NCI-H1417 (cell line): ENCODE data around the gene C11orf98.
A peak's percentile ranks its signal among the peaks of the same experiment; 100 is the strongest.
"Not testable (repeated sequence)": the region's sequence is repeated elsewhere in the genome, so short reads cannot be mapped to it uniquely, and the experiment has no call there.

Experiments
- DNase-seq, 3 experiments: peaks; one replicate each; lab custom pipeline; 2025; lab: John Stamatoyannopoulos, UW

Gene C11orf98

DNA sequence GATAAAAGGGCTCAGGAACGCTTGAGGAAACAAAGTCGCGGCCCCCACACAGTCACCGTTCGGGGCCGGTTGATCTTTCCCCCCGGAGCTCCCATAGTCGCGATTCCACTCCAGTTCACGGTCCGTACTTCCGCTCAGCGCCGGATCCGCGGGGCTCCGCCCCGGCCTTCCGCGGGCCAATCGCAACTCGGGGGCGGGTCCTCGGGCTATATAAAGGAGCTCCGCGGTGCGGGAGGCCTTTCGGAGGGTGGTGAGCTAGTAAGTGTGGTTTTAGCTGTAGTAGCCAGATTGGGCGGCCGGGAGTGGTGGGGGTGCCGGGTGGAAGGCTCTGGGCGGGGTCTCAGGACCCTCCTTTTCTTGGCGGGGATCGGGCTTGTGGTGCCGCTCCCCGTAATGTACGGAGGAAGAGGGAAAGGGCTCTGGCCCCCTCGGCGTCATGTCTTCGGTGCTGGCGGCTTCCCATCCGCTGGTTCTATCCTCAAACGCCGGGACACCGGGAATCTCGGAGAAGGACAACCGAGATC lies at the start of gene C11orf98, which contains the start of gene CSKMT:
C11orf98 (minus strand) TSS at position 136 of the 524 bp plus-strand sequence; CDS start at position 95, 41 bp downstream.
CSKMT (plus strand) TSS at position 238 of the 524 bp plus-strand sequence. CDS start 568 bp downstream, outside the sequence.
- DNase-seq = peak; percentile 94 to 97 (median 96)

GRCh38 chr11:62713343-62713742 lies 48.3 kb upstream of the C11orf98 start:
- DNase-seq = no peak

GRCh38 chr11:62712861-62713260 lies 47.9 kb upstream of the C11orf98 start:
- DNase-seq = no peak

DNA sequence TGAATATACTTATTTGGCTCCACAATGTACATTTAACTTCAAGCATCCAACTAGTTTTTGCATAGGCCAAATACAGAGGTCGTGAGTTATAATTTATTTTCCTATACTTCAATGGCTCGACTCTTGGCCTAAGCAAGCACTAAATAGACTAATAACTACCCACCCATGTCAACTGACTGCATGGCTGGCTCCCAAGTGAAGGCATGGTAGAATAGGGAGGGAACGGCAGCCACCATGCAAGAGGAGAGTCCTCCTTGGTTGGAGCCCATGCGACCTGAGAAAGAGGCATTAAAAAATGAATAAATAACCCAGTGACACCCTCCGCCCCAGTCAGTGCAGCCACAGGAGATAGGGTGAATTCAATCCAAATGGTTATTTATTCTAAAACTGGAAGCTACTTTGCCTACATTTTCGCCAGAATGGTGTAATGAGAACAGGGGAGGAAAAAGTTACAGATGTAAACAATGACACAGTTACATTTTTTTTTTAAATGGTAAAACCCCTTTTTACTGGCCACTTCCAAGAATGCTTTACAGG lies 47.3 kb upstream of the C11orf98 start:
- no peak for DNase-seq

GRCh38 chr11:62710001-62710345 lies 45.0 kb upstream of the C11orf98 start:
- DNase-seq = no peak

DNA sequence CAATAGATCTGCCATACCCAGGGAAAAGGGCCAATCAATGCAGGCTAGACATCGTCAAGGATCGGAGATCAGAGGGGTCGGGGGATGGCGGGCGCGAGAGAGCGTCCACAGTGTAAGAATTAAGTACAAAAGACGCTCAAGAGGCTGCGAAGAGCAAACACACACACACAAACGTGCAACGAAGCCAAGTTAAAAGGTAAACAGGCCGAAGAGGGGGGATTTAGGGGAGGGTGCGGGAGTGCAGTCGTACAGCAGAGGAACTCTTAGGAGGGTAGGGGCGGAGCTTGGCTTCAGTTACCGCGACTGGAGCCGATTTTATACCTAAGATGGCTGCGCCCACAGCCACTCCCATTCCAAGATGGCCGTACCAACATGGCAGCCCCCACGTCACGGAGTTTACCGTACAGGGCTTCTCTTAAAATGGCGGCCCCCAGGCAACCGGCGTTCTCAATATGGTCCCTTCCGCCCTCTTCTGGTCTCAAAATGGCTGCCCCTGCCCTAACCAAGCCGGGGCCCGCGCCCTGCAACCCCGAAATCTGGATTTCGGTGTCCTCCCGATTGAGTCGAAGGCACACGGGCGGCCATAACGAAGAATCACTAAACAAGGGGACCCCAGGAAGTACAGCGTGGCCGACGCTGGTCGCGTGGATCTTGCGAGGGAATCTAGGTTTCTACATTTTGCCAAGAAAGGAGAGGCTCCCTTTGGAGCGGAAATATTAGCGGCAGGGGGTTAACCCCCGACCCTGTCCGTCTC lies 44.4 kb upstream of the C11orf98 start:
- DNase-seq = peak; percentile 98 to 100 (median 99)

GRCh38 chr11:62708793-62709192 lies 43.8 kb upstream of the C11orf98 start:
- peak in 2 of 3 experiments; percentile 70 to 88 for DNase-seq

- DNase-seq = no peak
Measured at GRCh38 chr11:62708392-62708791, 43.4 kb upstream of the C11orf98 start.

GRCh38 chr11:62707277-62707861 lies 42.4 kb upstream of the C11orf98 start, which contains the start of the genes BSCL2 and GNG3:
Gene BSCL2, minus strand, starts transcription at chr11:62707424. Its CDS starts 229 bp downstream, at chr11:62707195.
Gene GNG3, plus strand, starts transcription at chr11:62707676. Its CDS starts 620 bp downstream, at chr11:62708296.
- DNase-seq = peak; percentile 42 to 68 (median 64)

DNA sequence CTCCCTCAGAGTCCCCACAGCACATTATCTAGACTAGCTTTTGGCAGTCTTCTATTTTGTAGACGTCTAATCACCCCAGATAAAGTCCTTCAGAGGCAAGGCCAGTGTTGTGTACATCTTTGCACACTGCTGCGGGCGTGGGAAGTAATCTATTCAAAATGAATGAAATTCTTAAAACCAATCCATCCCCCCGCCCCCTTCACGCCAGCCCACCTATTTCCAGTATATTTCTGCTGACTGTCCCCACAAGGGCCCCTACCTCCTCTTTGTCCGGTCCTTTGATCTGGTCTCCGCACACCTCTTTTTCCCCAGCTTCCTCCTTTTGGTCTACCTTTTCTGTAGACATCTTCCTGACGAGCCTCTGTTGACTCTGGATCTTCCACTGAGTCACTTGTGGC lies 41.8 kb upstream of the C11orf98 start:
- DNase-seq = no peak

- peak; percentile 95 to 99 (median 99) for DNase-seq
Measured at GRCh38 chr11:62705880-62706849, 41.2 kb upstream of the C11orf98 start.

DNA sequence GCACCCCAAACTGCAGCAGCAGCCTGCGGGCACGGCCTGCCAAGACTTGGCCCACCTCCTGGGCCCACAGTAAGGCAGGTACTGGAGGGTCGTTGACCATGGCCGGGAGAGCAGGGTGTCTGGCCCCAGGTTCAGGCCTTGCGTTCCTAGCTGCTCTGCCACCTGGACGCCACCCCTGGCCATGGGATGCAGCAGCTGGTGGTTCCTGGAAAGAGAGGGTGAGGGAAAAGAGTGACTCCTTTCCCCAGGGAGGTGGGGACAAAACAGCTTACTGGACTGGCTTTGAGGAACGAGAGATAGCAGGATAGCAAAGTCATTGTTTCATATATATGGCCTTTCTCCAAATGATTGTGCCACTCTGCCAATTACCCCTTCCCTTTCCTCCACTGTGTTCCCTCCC lies 40.4 kb upstream of the C11orf98 start:
- DNase-seq = peak; percentile 16 to 87 (median 76)

DNA sequence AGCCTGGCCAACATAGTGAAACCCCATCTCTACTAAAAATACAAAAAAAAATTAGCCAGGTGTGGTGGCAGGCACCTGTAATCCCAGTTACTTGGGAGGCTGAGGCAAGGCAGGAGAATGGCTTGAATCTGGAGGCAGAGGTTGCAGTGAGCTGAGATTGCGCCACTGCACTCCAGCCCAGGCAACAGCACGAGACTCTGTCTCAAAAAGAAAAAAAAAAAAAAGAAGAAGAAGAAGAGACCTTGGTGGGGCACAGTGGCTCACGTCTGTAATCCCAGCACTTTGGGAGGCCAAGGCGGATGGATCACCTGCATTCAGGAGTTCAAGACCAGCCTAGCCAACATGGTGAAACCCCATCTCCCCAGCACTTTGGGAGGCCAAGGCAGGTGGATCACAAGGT lies 38.9 kb upstream of the C11orf98 start:
- not testable (repeated sequence) for DNase-seq

DNA sequence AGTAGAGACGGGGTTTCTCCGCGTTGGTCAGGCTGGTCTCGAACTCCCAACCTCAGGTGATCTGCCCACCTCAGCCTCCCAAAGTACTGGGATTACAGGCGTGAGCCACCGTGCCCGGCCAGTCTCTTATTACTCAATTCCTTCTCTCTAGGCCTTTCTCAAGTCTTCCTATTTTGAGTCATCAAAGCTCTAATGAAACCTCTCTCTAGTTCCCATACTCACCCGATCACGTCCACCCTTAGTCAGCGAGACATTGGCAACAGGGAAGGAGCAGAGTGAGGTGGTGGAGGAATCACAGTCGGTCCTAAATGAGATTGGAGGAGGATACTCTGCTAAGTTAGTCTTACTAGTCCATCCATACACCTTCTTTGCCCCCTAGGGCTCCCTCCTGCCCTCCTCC lies 37.2 kb upstream of the C11orf98 start:
- DNase-seq = no peak

- DNase-seq = peak; percentile 30 to 80 (median 71)
Measured at GRCh38 chr11:62694455-62695167, 29.6 kb upstream of the C11orf98 start.

DNA sequence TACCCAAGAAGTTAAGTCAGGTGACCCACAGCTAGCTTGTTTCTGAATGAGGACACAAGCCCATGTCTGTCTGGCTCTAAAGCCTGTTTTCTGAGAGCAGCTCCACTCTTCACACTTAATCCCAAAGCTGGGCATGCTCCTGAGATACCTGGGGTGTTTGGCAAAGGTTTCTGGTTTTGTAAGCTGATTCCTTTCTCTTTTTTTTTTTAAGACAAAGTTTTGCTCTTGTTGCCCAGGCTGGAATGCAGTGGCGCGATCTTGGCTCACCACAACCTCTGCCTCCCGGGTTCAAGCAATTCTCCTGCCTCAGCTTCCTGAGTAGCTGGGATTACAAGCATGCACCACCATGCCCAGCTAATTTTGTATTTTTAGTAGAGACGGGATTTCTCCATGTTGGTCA lies 28.6 kb upstream of the C11orf98 start:
- DNase-seq = not testable (repeated sequence)

DNA sequence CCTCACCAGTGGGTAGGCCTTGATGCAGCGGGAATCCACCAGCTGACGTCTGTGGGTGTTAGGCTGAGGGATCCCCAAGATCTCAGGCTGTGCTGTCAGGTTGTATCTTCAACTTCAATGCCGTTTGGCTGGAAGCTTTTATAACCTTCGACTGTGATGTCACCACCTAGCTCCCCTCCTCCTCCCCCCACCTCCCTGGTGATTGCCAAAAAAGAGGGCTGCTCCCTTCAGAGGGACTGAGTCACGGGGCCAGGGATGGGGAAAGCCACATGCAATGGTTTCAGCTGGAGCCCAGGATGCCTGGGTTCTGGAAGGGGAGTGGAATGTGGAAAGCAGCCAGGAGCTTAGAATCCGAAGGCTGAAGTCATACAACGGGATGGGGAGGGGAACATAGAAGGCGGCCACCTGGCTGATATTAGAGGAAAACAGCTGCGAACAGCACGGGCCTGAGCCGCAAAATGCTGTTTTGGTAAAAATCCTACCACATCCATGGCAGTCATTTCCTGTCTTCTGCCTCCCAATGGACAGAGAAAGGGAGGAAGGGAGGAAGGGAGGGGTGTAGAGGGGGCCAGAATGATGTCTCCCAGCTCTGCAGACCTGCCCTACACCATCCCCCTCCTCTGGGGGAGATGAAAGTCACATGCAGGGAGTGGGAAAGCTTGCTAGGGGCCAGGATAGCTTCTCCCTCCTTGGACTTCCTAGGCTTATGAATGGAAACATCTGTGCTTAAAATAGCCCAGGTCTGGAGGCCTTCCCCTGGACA lies 24.6 kb upstream of the C11orf98 start, which contains the start of gene LRRN4CL:
LRRN4CL (minus strand) TSS at position 110 of the 763 bp plus-strand sequence. CDS start 1,022 bp downstream, outside the sequence.
- no peak for DNase-seq

GRCh38 chr11:62688491-62688890 lies 23.5 kb upstream of the C11orf98 start:
- no peak for DNase-seq

GRCh38 chr11:62687508-62688396 lies 22.7 kb upstream of the C11orf98 start:
- no peak for DNase-seq
